HCT116 (cell line): ENCODE results near the gene GLTP. TPM values are rescaled to one million over a fixed set of nuclear protein-coding genes. Genes with fewer than 3 reads are reported as not detected.

ENCODE experiments used
- ATAC-seq: fragments of 200-7000 bp; cut with Tn5 transposase; 2 replicates; pipeline ENCODE4 v1.9.1; 2020; ENCODE audit warnings: mild to moderate bottlenecking, moderate library complexity
- BruUV-seq: library from RNA; stranded (reverse); fragments of 400-500 nt; replicated peaks from 2 replicates; lab custom pipeline; 2021; lab: Mats Ljungman, UMichigan
- CTCF ChIA-PET: fragments of 300-600 bp; sonication (Branson Sonifier 250); formaldehyde crosslinking; loops from one replicate; lab custom pipeline; 2021; ENCODE audit warnings: antibody characterized with exemption; lab: Charles Lee
- POLR2A ChIA-PET: fragments of 300-600, 350-600 bp; sonication (Branson Sonifier 250); formaldehyde crosslinking; loops from one replicate; lab custom pipeline; 2021; ENCODE audit warnings: antibody characterized with exemption; lab: Charles Lee
- RAD21 ChIA-PET, 2 experiments: fragments of 300-600 bp; sonication (Branson Sonifier 250); formaldehyde crosslinking; loops; one replicate each; lab custom pipeline; 2023; ENCODE audit warnings: low total read pairs in 2 of 2; ENCODE audit not compliant: uncharacterized antibody in 2 of 2, unreplicated experiment in 2 of 2, low non-redundant PET in 1 of 2; lab: Charles Lee
- DNase-seq: peaks from one replicate; pipeline ENCODE4 v3.0.0-alpha.2; 2010; ENCODE audit warnings: low read depth, low spot score
- H2AFZ ChIP-seq: fragments of 200-600 bp; shearing (Covaris generic), sonication (generic); 2 replicates; pipeline ENCODE4 v1.6.1; 2017; ENCODE audit warnings: low read depth, mixed run types, mixed read lengths, antibody characterized with exemption, low read length; ENCODE audit not compliant: poor library complexity, severe bottlenecking
- H3K27ac ChIP-seq: 2 replicates; pipeline ENCODE4 v1.5.1; 2012; ENCODE audit warnings: low read depth, low read length
- H3K27me3 ChIP-seq: fragments of 200-600 bp; sonication (generic); 2 replicates; pipeline ENCODE4 v1.6.1; 2016; ENCODE audit warnings: mixed run types, low read length, mixed read lengths; ENCODE audit not compliant: insufficient read depth
- H3K36me3 ChIP-seq, 2 experiments: fragments of 200-500 bp in 1 of 2; fragments of 200-600 bp in 1 of 2; sonication (Bioruptor generic) in 1 of 2; sonication (generic) in 1 of 2; 2 replicates each; pipeline versions ENCODE4 v1.5.1 to v1.6.1; 2014 to 2016; ENCODE audit warnings: low read length in 2 of 2, inconsistent platforms in 1 of 2, mixed read lengths in 1 of 2, mixed run types in 1 of 2; ENCODE audit not compliant: insufficient read depth in 2 of 2, control insufficient read depth in 1 of 2
- H3K4me1 ChIP-seq, 2 experiments: fragments of 200-600 bp in 1 of 2; sonication (generic) in 1 of 2; 2 replicates each; pipeline versions ENCODE4 v1.5.1 to v1.6.1; 2012 to 2017; ENCODE audit warnings: low read length in 2 of 2, inconsistent platforms in 1 of 2, mild to moderate bottlenecking in 1 of 2, mixed read lengths in 1 of 2, mixed run types in 1 of 2, moderate library complexity in 1 of 2; ENCODE audit not compliant: insufficient read depth in 2 of 2, control insufficient read depth in 1 of 2
- H3K4me2 ChIP-seq: fragments of 200-600 bp; sonication (generic); 2 replicates; pipeline ENCODE4 v1.6.1; 2017; ENCODE audit warnings: mixed run types, low read length, mixed read lengths
- H3K4me3 ChIP-seq, 2 experiments: fragments of 200-600 bp in 1 of 2; sonication (generic) in 1 of 2; replicated peaks in 1 of 2; 2 replicates each; pipeline ENCODE4 v1.5.1; 2011 to 2016; ENCODE audit warnings: low read length in 2 of 2, control low read depth in 1 of 2, low read depth in 1 of 2, mild to moderate bottlenecking in 1 of 2, mixed read lengths in 1 of 2, mixed run types in 1 of 2
- H3K79me2 ChIP-seq: fragments of 200-600 bp; sonication (generic); 2 replicates; pipeline ENCODE4 v1.6.1; 2017; ENCODE audit warnings: mild to moderate bottlenecking, mixed run types, low read length, moderate library complexity, mixed read lengths; ENCODE audit not compliant: insufficient read depth
- H3K9ac ChIP-seq: fragments of 200-600 bp; sonication (generic); 2 replicates; pipeline ENCODE4 v1.6.1; 2016; ENCODE audit warnings: low read length, mixed read lengths
- H3K9me2 ChIP-seq: fragments of 200-600 bp; sonication (generic), shearing (Covaris generic); 2 replicates; pipeline ENCODE4 v1.6.1; 2017; ENCODE audit warnings: mixed run types, mild to moderate bottlenecking, moderate library complexity; ENCODE audit not compliant: insufficient read depth
- H3K9me3 ChIP-seq, 2 experiments: fragments of 200-500 bp in 1 of 2; fragments of 200-600 bp in 1 of 2; sonication (Bioruptor generic) in 1 of 2; sonication (generic) in 1 of 2; 2 replicates each; pipeline ENCODE4 v1.6.1; 2014 to 2017; ENCODE audit warnings: low read length in 2 of 2, mixed read lengths in 2 of 2, inconsistent platforms in 1 of 2, low read depth in 1 of 2, mild to moderate bottlenecking in 1 of 2, mixed run types in 1 of 2, moderate library complexity in 1 of 2; ENCODE audit not compliant: control insufficient read depth in 1 of 2, insufficient read depth in 1 of 2
- H4K20me1 ChIP-seq: fragments of 200-600 bp; sonication (generic), shearing (Covaris generic); 2 replicates; pipeline ENCODE4 v1.6.1; 2017; ENCODE audit warnings: mixed run types, mild to moderate bottlenecking, moderate library complexity; ENCODE audit not compliant: insufficient read depth
- CTCF ChIP-seq, 3 experiments: fragments of 200-600 bp in 1 of 3; sonication (generic) in 1 of 3; IDR thresholded peaks in 2 of 3; conservative IDR thresholded peaks in 1 of 3; 2 replicates each; pipeline ENCODE4 v1.5.1; 2012 to 2017; ENCODE audit warnings: low read depth in 2 of 3, low read length in 2 of 3, antibody characterized with exemption in 1 of 3, borderline replicate concordance in 1 of 3, control low read depth in 1 of 3, mild to moderate bottlenecking in 1 of 3, mixed read lengths in 1 of 3, mixed run types in 1 of 3, moderate library complexity in 1 of 3; ENCODE audit not compliant: insufficient read depth in 1 of 3
- FOSL1 ChIP-seq: IDR thresholded peaks from 2 replicates; pipeline ENCODE4 v1.6.1; 2012; ENCODE audit warnings: low read depth
- POLR2AphosphoS5 ChIP-seq: IDR thresholded peaks from 2 replicates; pipeline ENCODE4 v1.6.1; 2011; ENCODE audit warnings: mild to moderate bottlenecking, low read depth, low read length, moderate library complexity
- SIN3A ChIP-seq: IDR thresholded peaks from 2 replicates; pipeline ENCODE4 v1.6.1; 2012; ENCODE audit warnings: low read depth
- SP1 ChIP-seq: IDR thresholded peaks from 2 replicates; pipeline ENCODE4 v1.6.1; 2012; ENCODE audit warnings: low read depth
- SRF ChIP-seq: IDR thresholded peaks from 2 replicates; pipeline ENCODE4 v1.6.1; 2012; ENCODE audit warnings: low read depth
- ZBTB33 ChIP-seq: IDR thresholded peaks from 2 replicates; pipeline ENCODE4 v1.6.1; 2011; ENCODE audit warnings: mild to moderate bottlenecking, low read length, moderate library complexity; ENCODE audit not compliant: insufficient replicate concordance; ENCODE audit errors: extremely low read depth
- ZNF274 ChIP-seq: fragments of 200-500 bp; sonication (Bioruptor generic); IDR thresholded peaks from 2 replicates; pipeline ENCODE4 v1.6.1; 2014; ENCODE audit warnings: mild to moderate bottlenecking, low read depth, low read length, inconsistent platforms
- intact Hi-C: fragments of 100-400 bp; cut with micrococcal nuclease; formaldehyde crosslinking; loops from 2 replicates; pipeline ENCODE4 v1.10.0; 2022
- total RNA-seq: library from RNA; stranded (reverse); gene quantifications from one replicate; pipeline ENCODE4 v1.2.1, GENCODE V29; 2021; ENCODE audit not compliant: unreplicated experiment

GLTP gene
- total RNA-seq, 1 experiment from 2014 or later = 26.6 TPM

GRCh38 chr12:109893261-109893995 lies 13.1 kb upstream of the GLTP start:
- Histone ChIP-seq H4K20me1 (no peaks in the 10 kb centered on the region), H3K4me1 (peaks cover 0 to 11% of the 10 kb centered on the region in 2 experiments; a peak in 2 of 4 replicates), H3K9me2 (no peaks in the 10 kb centered on the region), H3K9me3 (no peaks in the 10 kb centered on the region), H3K27ac (no peak overlapping the region), H3K9ac (no peak overlapping the region), H3K4me2 (no peak overlapping the region), H3K27me3 (no peaks in the 10 kb centered on the region), H3K79me2 (no peaks in the 10 kb centered on the region), H3K4me3 (no peak overlapping the region), H2AFZ (no peak overlapping the region), H3K36me3 (no peaks in the 10 kb centered on the region)
- DNase-seq (no peak), ATAC-seq (no peak)
- no TSS peak for BruUV-seq
- POLR2A ChIA-PET = no interaction called here
- no peak for TF ChIP-seq FOSL1
- CTCF ChIA-PET = no interaction called here
- intact Hi-C loops = no loop called here
- RAD21 ChIA-PET = no interaction called here

GRCh38 chr12:109892748-109893147 lies 12.4 kb upstream of the GLTP start:
- H4K20me1 ChIP-seq = no peaks in the 10 kb centered on the region
- TF ChIP-seq POLR2AphosphoS5 = no peak
- TF ChIP-seq SIN3A = no peak
- TF ChIP-seq ZNF274 = no peak
- no peak for TF ChIP-seq SP1
- no peak for TF ChIP-seq SRF
- TF ChIP-seq ZBTB33 = no peak
- TF ChIP-seq CTCF (IDR thresholded peaks at IDR 0.05 in 2 of 3, conservative IDR thresholded peaks at IDR 0.05 in 1 of 3; ENCODE audit: borderline replicate concordance in 1 of 3, insufficient read depth in 1 of 3, low read depth in 2 of 3, low read length in 2 of 3) = no peak
- TF ChIP-seq, all 23 proteins: peak for 0
- no peaks in the 10 kb centered on the region for H3K79me2 ChIP-seq
- H3K27ac ChIP-seq = no peak overlapping the region
- CTCF ChIA-PET = no interaction called here
- H3K4me1 ChIP-seq = peaks cover 6 to 18% of the 10 kb centered on the region in 2 experiments; a peak in 3 of 4 replicates
- BruUV-seq = no TSS peak
- H3K4me2 ChIP-seq = no peak overlapping the region
- POLR2A ChIA-PET = no interaction called here
- H2AFZ ChIP-seq = no peak overlapping the region
- no peak overlapping the region for H3K9ac ChIP-seq
- no peak overlapping the region for H3K4me3 ChIP-seq
- H3K9me3 ChIP-seq = no peaks in the 10 kb centered on the region
- RAD21 ChIA-PET = no interaction called here
- DNase-seq (no peak), ATAC-seq (no peak)
- no peaks in the 10 kb centered on the region for H3K9me2 ChIP-seq
- H3K36me3 ChIP-seq = no peaks in the 10 kb centered on the region
- no peaks in the 10 kb centered on the region for H3K27me3 ChIP-seq
- intact Hi-C loops = no loop called here
